Stimulated activated CD8-positive, alpha-beta memory T cell treated with anti-CD3 and anti-CD28 coated beads, Interleukin-4, amount 100 ng/mL, for 48 hours (primary cell): Measurements from ENCODE around the gene SLC6A7.
A peak's percentile ranks its signal among the peaks of the same experiment; 100 is the strongest.

Experiments used
- DNase-seq: peaks from one replicate; pipeline ENCODE4 v3.0.0-alpha.2; 2020

The SLC6A7 gene

DNA sequence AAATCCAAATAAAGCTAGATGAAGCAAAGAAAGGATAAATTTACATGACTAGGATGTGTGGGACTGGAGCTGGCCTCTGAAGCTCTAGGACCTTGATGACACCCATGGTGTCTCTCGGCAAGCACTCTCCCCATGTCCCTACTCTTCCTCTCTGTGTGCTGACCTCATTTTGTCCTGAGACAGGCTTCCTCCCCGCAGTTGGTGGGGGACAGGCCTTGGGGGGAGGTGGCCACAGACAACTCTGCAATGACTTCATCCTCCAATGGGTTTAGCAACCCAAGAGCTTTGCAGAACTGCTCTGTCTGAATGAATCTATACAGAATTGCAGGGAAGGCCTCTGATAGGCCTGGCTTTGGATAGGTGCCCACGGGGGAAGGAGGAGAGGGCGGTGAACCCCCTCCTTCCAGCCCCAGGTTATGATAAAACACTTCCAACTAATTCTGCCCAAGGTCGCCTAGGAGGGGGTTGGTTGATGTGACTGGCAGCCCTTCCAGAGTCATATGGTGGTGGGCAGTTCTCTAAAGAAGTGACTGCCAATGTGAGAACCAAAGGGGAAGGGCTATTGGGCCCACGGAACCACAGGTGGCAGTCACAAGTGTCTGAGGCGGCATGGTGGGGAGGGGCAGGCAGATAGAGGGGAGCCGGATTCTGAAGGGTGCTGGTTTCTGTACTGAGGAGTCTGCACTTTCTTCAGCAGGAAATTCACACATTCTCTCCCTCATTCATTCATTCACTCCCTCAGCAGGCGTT lies 6.0 kb downstream of the SLC6A7 start:
- DNase-seq = no peak

DNA sequence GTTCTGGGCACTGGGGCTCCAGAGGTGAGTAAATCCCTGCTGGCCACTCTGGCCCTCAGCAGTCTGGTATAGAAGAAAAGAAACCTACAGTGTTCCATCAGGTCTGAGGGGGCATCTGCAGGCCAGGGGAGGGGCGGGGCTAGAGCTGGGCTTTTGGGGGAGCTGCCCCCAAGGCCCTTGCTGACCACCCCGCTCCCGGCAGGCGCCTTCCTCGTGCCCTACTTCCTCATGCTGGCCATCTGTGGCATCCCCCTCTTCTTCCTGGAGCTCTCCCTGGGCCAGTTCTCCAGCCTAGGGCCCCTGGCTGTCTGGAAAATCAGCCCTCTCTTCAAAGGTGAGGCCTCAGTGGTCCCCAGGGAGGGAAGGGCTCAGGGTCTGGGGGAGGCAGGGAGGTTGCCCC lies 6.7 kb downstream of the SLC6A7 start:
- DNase-seq = no peak

DNA sequence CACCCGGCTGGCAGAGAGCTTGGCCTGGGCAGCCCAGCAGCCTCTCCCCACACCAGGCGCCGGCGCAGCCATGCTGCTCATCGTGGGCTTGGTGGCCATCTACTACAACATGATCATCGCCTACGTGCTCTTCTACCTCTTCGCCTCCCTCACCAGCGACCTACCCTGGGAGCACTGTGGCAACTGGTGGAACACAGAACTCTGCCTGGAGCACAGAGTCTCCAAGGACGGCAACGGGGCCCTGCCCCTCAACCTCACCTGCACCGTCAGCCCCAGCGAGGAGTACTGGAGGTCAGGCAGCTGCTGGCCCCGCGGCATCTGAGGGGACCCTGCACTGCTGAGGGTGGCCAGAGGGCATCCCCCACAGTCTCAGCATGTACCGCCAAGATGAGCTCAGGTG lies 7.1 kb downstream of the SLC6A7 start:
- no peak for DNase-seq

DNA sequence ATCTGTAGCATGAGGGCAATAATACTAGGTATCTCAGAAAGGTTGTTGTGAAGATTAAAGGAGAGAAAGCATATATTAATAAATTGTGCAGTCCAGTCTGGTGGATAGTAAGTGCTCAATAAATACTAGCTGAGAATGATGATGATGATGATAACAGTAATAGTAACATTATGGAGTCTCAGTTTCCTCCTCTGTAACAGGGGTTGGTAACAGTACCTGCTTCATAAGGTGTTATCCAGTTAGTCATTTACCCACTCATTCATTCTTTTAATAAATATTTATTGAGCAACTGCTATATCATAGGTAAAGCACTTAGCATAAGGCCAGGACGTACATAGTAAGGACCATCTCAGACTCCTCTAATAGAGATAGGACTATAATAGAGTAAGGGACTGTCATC lies 7.6 kb downstream of the SLC6A7 start:
- DNase-seq = no peak

DNA sequence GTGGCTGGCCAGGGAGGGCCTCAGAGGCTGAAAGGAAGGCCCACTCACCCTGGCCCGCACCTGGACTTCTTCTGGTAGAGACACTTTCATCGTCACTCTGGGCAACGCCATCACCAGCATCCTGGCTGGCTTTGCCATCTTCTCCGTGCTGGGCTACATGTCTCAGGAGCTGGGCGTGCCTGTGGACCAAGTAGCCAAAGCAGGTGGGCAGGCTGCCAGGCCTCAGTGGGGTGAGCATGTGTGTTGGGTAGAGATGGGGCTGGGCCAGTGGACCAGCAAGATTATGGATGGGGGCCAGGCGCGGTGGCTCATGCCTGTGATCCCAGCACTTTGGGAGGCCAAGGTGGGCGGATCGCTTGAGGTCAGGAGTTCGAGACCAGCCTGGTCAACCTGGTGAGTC lies 12.6 kb downstream of the SLC6A7 start:
- DNase-seq = no peak

DNA sequence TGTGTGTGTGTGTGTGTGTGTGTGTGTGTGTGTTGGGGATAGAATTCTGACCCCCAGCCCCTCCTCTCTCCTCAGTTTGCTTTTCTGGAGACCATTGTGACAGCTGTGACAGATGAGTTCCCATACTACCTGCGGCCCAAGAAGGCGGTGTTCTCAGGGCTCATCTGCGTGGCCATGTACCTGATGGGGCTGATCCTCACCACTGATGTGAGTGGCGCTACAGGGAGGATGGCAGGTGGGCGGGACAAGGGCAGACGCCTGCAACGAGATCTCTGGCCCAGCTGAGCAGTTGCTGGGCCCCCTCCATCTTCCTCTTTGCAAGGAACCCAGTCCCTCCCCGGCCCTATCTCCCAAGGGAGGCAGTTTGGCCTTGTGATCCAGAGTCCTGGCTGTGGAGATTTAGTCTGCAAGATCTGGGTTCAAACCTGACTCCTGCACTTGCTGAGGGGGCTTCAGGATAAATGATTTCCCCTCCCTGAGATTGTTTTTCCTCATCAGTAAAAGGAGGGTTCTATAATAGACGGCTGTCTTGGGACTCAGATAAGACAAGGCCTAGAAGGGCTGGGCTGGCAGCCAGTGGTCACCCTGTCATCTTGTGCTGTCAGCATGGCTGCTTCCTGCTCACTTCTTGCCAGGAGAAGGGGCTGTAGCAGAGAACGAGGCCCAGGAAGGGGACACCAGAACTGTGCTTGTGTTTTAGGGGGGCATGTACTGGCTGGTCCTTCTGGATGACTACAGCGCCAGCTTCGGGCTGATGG lies 14.1 kb downstream of the SLC6A7 start:
- no peak for DNase-seq

DNA sequence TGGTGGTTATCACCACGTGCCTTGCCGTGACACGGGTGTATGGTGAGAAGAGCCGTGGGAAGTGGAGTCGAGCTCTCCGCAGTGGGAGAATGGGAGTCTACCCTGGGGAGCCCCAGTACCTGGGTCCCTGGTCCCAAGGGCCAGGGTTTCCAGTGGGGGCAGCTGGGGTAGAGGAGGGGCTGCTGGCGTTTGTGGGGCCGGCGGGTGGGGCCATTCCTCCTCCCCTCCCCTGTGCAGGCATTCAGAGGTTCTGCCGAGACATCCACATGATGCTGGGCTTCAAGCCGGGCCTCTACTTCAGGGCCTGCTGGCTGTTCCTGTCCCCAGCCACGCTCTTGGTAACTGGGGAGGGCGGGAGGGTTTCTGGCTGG lies 14.7 kb downstream of the SLC6A7 start:
- DNase-seq = no peak

DNA sequence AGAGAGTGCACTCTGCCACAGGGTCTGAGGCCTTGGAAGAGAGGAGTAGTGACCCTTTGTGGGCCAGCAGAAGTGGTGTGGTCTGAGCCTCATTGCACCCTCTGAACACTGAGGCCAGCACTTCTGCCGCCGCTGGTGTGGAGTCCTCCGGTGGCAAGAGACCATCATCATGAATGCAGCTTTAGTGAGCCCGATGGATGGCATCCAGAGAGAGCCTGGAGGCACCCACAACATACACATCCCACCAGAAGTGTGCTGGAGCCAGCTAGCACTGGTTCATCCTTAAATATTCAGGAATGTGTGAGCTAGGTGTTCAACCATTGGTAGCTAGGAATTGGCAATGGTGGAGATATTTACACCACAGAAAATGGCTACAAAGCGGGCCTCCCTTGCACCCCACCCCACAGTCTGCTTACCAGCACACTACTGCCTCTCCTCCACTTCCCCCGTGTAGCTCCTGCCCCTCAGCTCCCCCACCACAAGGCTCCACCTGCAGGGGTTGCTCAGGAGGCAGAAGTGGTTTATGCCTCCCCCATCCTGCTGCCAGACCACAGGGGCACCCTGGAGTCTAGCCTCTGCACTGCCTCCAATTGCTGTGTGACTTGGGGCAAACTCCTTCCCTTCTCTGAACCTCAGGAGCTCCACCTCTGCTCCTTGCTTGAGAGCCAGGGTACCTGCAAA lies 16.4 kb downstream of the SLC6A7 start:
- DNase-seq = no peak

DNA sequence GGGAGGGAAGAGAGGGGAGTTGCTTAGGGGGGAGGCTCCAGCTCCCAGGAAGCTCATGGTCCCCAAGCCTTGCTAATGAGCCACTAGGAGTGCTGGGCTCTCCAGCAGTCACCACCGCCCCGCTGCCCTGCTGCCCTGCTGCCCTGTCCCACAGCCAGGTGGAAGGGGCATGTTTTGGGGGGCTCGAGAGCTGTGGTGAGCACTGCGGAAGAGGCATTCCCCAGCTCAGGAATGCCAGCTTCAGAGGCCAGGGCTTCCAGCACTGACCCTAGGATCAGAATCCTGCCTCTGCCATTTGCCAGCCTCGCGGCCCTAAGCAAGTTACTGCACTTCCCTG lies 16.9 kb downstream of the SLC6A7 start:
- no peak for DNase-seq

DNA sequence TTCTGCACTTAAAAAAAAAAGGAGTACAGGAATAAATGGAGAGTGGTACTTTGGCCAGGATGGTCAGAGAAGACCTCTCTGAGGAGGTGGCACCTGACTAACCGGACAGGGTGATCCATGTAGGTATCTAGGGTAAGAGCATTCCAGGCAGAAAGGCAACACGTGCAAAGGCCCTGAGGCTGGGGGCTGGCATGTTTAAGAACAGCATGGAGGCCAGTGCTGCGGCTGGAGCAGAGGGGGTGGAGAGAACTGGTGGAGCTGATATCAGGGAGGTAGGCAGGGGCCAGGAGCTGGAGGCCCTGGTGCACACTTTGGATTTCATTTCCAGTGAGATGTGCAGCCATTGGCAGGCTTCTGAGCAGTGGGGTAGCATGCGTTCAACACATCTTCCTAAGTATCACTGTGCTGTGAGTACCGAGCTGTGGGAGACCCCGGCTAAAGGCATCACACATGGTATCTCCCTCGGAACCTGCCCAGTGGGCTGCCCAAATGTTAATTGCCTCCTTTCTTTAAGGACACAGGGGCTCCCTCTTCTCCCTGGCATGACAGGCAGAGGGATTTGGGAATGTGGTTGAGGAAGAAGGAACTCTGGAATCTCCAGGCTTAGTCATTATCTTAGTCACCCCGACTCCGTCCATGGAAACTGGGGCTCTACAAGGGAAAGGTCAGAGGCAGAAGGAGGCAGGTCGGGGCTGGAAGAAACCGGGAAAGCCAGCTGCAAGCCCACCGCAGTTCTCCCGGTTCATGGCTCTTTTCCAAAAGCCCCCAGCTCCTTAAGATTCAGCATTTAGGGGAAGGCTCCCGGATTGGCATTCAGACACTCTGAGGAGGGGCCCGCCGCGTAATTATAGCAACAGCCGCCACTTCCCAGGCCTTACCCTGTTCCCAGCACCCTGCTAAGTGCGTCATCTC lies 18.6 kb downstream of the SLC6A7 start:
- no peak for DNase-seq

DNA sequence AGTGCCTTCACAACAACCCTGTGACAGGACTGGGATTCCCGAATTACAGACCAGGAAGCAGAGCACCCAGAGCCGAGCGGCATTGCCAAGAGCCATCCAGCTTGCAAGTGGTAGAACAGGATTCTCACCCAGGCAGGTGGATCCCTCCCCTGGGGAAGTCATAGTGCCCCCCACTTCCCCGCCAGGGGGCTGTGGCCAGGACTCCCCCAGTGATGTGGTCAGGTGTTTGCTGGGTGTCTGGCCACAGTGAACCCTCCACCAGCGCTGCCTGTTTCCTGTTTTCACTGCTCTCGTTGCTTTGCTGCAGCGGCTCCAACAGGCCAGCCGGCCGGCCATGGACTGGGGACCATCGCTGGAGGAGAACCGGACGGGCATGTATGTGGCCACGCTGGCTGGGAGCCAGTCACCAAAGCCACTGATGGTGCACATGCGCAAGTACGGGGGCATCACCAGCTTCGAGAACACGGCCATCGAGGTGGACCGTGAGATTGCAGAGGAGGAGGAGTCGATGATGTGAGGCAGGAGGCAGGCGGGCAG lies 19.3 kb downstream of the SLC6A7 start:
- peak; percentile 41 for DNase-seq

DNA sequence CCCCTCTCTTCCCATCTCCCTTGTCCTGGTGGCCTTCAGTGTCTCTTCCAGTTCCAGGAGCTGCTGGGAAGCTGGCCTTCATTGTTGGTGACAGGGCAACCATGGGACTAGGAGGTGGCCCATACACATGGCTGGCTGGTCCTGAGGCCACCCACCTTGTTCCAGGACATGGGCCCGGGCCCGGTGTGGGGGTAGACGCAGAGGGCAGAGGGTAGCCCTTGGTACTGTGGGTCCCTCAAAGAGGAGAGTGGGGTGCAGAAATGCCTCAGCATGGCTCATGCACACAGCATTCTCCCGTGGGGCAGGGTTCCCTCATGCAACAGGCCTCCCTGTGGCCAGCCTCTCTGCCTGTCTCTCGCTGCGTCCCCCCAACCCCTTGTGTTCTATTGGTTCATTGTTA lies 20.8 kb downstream of the SLC6A7 start:
- no peak for DNase-seq

DNA sequence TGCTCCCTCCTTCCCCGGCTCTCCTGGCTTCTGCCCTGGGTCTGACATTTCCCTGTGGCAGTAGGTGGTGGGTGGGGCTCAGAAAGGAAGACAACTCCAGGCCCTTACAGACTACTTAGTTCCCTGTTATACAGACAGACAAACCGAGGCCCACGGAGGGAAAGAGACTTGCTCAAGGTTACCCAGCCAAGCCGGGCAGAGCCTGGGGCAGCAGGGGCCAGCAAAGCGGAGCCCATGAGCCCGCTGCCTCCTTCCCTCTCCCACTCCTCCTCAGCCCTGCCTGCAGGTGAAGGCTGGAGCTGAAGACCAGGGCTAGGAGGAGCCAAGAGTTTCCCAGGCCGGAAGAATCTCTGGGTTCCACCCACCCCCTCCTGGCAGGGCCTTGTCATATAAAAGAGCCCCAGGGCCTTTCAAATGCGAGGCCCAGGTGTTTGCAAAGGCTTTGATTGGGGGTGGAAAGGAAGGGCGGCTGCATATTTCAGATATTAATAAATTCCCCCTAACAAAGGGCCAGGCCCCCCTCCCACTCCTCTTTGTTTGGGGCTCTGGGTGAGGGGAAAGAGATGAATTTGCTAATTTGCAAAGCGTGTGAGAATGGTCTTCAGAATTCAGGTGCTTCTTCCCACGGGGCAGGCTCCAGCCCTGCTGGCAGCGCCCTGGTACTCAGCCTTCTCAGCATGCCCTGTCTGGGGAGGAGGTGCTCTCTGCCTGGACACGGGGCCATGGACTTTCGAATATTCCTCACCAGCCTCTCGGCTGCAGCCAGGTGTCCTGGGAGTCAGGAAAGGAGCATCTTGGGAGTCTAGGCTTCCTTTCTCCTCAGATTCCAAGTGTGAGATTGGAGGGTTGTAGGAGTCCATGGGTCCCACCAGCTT lies 21.5 kb downstream of the SLC6A7 start:
- no peak for DNase-seq

DNA sequence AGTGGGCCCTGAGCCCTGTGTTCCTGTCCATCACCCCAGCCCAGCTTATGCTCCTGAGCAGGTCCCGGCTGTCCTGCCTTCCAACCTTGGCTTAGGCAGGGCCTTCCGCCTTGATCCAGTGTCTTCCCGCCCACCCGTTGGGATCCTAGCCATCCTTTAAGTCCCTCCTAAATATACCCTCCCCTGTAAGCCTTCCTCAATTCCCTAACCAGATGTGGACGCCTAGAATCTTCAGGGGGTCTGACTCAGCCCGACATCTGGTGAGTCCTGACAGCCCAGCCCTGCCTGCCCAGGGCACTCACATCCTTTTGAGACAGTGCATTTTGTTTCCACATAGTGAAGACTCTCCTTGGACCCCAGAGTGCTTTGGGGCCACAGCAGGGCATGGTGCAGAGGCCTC lies 23.7 kb downstream of the SLC6A7 start:
- no peak for DNase-seq

DNA sequence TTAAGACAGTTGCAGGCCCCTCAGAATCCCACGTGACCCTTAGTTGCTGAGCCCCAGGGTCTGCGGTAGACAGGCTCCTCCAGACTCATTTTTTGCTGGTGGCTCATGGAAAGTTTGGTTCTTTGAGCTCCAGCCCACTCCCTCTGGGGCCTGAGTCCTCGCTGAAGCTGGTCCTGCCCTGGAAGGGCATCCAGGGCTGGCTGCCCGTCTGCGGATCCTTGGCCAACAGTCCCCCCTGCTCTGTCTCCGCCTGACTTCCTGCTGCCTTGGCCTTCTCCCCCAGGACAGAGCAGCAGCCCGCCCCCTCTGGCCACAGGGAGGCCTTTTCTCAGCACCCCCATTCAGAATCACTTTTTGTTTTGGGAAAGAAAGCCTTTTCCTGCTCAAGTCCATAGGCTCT lies 24.4 kb downstream of the SLC6A7 start:
- no peak for DNase-seq

DNA sequence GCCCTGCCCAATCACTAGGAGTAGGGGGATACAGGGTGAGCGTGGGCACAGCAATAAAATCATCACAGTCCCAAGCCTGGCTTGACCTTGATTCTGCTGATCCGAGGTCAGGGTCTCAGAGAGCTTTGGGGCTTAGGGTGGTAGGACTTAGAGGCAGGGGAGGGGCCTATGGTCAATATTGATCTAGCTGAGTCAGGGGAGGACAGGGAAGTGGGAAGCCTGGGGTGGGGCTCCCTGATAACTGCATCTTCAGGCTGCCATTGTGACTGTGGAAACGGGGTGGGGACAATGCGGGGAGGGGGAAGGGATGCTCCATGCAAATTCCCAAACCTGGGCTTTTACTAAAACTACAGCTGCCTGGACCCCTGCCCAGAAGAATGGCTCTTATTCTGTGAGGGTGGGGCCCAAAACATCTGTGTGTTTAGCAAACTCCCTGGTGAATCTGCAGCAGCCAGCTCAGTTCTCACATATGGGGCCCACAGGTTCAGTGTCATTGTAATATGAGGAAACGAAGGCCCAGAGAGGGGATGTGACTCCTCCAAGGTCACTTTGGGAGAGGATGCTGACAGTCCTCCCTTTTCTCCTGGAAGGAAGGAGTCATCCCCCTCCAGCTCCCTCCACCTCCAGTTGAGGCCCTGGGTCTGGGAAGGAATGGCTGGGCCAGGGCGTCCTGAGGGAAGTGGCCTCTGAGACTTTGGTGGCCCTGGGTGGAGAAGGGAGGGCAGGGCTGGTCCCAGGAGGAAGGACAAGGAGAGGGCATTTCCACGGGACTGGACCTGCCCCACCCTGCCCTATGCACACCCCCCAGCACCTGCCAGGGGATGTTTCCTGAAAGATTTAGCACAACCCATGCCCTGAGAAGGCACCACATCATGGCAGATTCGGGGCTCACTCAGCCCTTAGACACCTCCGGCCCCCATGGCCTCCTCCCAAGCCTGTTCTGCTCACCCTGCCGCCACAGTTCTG lies 26.4 kb downstream of the SLC6A7 start:
- DNase-seq = no peak

DNA sequence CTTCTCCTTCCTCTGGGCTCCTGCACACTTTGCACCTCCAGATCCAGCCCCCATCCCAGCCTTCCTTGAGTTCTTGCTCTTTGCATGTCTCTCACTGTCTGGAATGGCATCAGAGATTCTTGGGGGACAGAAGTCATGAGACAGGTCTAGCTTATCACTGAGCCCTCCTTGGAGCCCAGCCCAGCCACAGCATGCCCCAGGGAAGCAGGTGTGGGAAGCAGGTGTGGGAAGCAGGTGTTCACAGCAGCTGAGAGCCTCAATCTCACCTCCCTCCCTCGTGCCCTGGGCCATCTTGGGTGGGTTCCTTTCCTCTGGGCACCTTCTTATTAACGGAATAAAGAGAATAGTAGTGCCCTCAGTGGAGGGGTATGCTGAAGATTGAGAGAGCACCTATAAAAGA lies 27.2 kb downstream of the SLC6A7 start:
- DNase-seq = no peak

DNA sequence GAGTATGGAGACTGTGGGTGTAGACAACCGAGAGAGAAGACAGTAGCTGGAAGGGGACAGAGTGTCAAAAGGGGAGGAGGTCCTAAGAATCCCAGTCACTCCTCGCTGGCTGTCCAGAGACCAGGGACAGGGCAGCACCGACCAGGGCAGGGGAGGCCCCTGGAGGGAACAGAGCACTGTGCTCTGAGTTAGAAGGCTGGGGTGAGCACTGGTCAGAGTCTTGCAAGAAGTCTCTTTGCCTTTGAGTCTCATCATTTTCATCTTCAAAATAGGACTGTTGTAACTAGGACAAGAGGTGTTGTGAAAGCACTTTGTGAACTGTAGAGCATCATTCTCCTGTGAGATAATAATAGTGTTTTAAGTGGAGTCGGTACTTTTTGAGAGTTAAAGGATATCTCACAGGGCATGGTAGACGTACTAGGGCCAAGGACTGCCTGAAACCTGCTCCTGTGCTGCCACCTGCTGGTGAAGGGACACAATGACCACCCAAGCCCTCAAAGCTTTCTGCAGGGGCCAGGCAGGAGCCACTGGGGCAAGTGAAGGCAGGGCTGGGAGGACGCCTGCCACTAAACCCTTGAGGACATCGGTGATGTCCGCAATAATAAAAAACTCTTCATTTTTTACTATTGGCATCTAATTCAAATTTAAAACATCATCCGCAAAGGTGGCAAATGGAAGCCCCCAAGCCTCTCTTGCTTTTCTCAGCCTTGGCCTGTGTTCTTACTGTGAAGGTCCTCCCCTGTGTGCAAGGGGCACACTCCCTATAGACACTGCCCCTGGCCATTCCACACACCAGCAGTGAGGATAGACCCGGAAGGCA lies 28.2 kb downstream of the SLC6A7 start:
- DNase-seq = peak; percentile 89

DNA sequence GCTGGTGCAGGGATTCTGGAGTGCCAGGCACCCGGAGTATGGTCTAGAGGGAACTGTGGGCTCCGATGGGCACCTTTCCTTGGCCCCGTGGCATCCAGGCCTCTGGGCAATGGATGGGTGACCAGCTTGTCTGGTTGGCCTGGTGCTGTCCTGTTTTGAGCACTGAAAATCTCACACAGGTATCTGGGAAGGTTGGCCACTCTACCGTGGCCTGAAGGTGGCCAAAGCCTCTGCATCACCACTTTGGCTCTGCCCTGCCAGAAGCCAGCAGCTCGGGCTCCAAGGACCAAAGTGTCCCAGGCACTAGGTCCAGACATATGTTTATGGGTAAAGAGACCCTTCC lies 28.8 kb downstream of the SLC6A7 start:
- DNase-seq = no peak

DNA sequence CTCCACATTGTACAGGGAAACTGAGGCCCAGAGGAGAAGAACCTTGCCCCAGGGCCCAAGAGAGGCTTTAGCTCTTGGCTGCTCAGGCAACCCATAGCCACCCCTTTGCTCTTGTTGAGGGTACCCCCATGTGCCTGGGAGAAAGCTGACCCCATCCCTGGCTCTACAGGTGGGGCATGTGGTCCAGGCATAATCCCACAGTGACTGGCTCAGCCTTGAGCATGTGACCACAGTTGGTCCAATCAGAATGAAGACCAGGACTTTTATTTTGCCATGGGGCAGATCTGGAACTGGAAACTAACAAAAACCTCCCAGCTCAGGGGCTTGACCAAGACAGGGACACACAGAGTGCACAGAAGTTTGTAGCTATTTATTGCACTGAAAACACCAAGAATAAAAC lies 29.3 kb downstream of the SLC6A7 start:
- no peak for DNase-seq
